HG03520 (cell line): ENCODE results near the gene METTL17.
"Not testable (repeated sequence)": the region's sequence is repeated elsewhere in the genome, so short reads cannot be mapped to it uniquely, and the experiment has no call there.

Source experiments
- ATAC-seq: cut with Tn5 transposase; IDR thresholded peaks from one replicate; pipeline ENCODE4 v1.9.1; 2021; ENCODE audit warnings: mild to moderate bottlenecking, moderate library complexity; ENCODE audit not compliant: unreplicated experiment

METTL17 gene

GRCh38 chr14:21023817-21024584 lies 34.2 kb downstream of the METTL17 start:
- ATAC-seq = no peak

GRCh38 chr14:21024585-21025370 lies 35.0 kb downstream of the METTL17 start, which contains the start of gene NDRG2:
NDRG2 (minus strand) TSS chr14:21025061; CDS start chr14:21023315, 1,746 bp downstream.
- ATAC-seq = no peak

GRCh38 chr14:21025371-21026273 lies 35.8 kb downstream of the METTL17 start:
- no peak for ATAC-seq

- no peak for ATAC-seq
Observed at GRCh38 chr14:21026274-21026987, 36.7 kb downstream of the METTL17 start.

GRCh38 chr14:21026988-21027315 lies 37.2 kb downstream of the METTL17 start:
- ATAC-seq = no peak

GRCh38 chr14:21029917-21030316 lies 40.1 kb downstream of the METTL17 start, which contains the start of gene TPPP2:
TPPP2 (plus strand) TSS chr14:21030217; CDS start chr14:21030582, 365 bp downstream.
- ATAC-seq = no peak

- no peak for ATAC-seq
Observed at GRCh38 chr14:21030531-21030930, 40.8 kb downstream of the METTL17 start.

GRCh38 chr14:21032326-21033132 lies 42.7 kb downstream of the METTL17 start:
- ATAC-seq = no peak

- no peak for ATAC-seq
Observed at GRCh38 chr14:21033133-21033698, 43.4 kb downstream of the METTL17 start.

GRCh38 chr14:21034707-21035106 lies 44.9 kb downstream of the METTL17 start, which contains the start of gene RNASE13:
RNASE13 (minus strand) TSS chr14:21034807; CDS start chr14:21034288, 519 bp downstream.
- no peak for ATAC-seq

GRCh38 chr14:21036751-21037150 lies 47.0 kb downstream of the METTL17 start:
- ATAC-seq = no peak

GRCh38 chr14:21037156-21037555 lies 47.4 kb downstream of the METTL17 start:
- no peak for ATAC-seq

- ATAC-seq = no peak
Observed at GRCh38 chr14:21038441-21039422, 49.0 kb downstream of the METTL17 start.

GRCh38 chr14:21039585-21040369 lies 50.0 kb downstream of the METTL17 start:
- no peak for ATAC-seq

- no peak for ATAC-seq
Observed at GRCh38 chr14:21040370-21040925, 50.7 kb downstream of the METTL17 start.

- ATAC-seq = not testable (repeated sequence)
Observed at GRCh38 chr14:21040941-21041340, 51.2 kb downstream of the METTL17 start.
